ENCODE data around the gene HARS2. TPM values are rescaled to one million over a fixed set of nuclear protein-coding genes. Genes with fewer than 3 reads are reported as not detected.

HARS2 gene
- total RNA-seq, 2 donors from 2014 or later = 13.7 to 23.7 TPM

Small RNA genes within 50 kb of the gene (microRNA-seq; reads per million reads assigned to microRNA genes)
- gene MIR3655 (ENCODE audit: borderline number of aligned reads in 2 of 2, borderline replicate concordance in 2 of 2) = 0 to 0.90 reads per million in 2 donors

Small RNA genes within 50 kb of the gene (small RNA-seq; reads per million reads assigned to genes)
- gene VTRNA1-1 (27.8 reads per million, percentile 94 among the genes with 10 or more reads in this experiment), gene VTRNA1-2 (4.3 reads per million, percentile 85 among the genes with 10 or more reads in this experiment), gene VTRNA1-3 (not detected)

Other genes with a start within 250 kb of the HARS2 start
- gene EIF4EBP3, start 143.8 kb upstream of the HARS2 start, total RNA-seq = 1 to 10 TPM in 1 of 2 donors, not detected in 1; 7.3 TPM
- gene SRA1, start 134.0 kb upstream of the HARS2 start, total RNA-seq = 10 to 100 TPM; 10.9 to 12.5 TPM
- gene APBB3, start 126.9 kb upstream of the HARS2 start, total RNA-seq = 10 to 100 TPM; 27.0 to 28.3 TPM
- gene SLC35A4, start 126.6 kb upstream of the HARS2 start, total RNA-seq = 10 to 100 TPM; 18.5 to 39.4 TPM
- 10 to 100 TPM; 19.2 to 62.6 TPM for gene CD14, start 58.3 kb upstream of the HARS2 start, total RNA-seq
- 10 to 100 TPM; 14.5 to 58.7 TPM for gene TMCO6, start 52.0 kb upstream of the HARS2 start, total RNA-seq
- gene NDUFA2, start 43.8 kb upstream of the HARS2 start, total RNA-seq = 10 to 100 TPM; 36.6 to 46.1 TPM
- gene IK, start 43.6 kb upstream of the HARS2 start, total RNA-seq = 100 to 1,000 TPM in 1 of 2 donors, 10 to 100 TPM in 1; 62.6 to 134 TPM
- 10 to 100 TPM; 14.5 to 16.1 TPM for gene WDR55, start 26.6 kb upstream of the HARS2 start, total RNA-seq
- gene DND1, start 17.9 kb upstream of the HARS2 start, total RNA-seq = 1 to 10 TPM; 1.8 to 2.6 TPM
- gene HARS1, start 85 bp upstream of the HARS2 start, total RNA-seq = 10 to 100 TPM; 46.2 to 52.4 TPM
- gene ZMAT2, start 9.0 kb downstream of the HARS2 start, total RNA-seq = 10 to 100 TPM; 16.1 to 27.0 TPM
- not detected for gene PCDHA1, start 94.7 kb downstream of the HARS2 start, total RNA-seq
- 1 to 10 TPM in 1 of 2 donors, under 1 TPM in 1; 0.26 to 1.3 TPM for gene PCDHA2, start 103.4 kb downstream of the HARS2 start, total RNA-seq
- gene PCDHA3, start 109.6 kb downstream of the HARS2 start, total RNA-seq = 1 to 10 TPM in 1 of 2 donors, under 1 TPM in 1; 0.99 to 1.0 TPM
- gene PCDHA4, start 115.6 kb downstream of the HARS2 start, total RNA-seq = 1 to 10 TPM; 2.0 to 3.1 TPM
- gene PCDHA5, start 130.2 kb downstream of the HARS2 start, total RNA-seq = 1 to 10 TPM; 2.3 to 4.0 TPM
- gene PCDHA6, start 136.5 kb downstream of the HARS2 start, total RNA-seq = 1 to 10 TPM; 3.4 to 5.9 TPM
- gene PCDHA7, start 142.8 kb downstream of the HARS2 start, total RNA-seq = 1 to 10 TPM; 1.3 to 3.3 TPM
- gene PCDHA8, start 149.7 kb downstream of the HARS2 start, total RNA-seq = 1 to 10 TPM; 2.1 to 4.6 TPM
- gene PCDHA9, start 156.9 kb downstream of the HARS2 start, total RNA-seq = 1 to 10 TPM; 1.3 to 3.3 TPM
- 1 to 10 TPM; 3.1 to 6.6 TPM for gene PCDHA10, start 164.4 kb downstream of the HARS2 start, total RNA-seq
- gene PCDHA11, start 177.5 kb downstream of the HARS2 start, total RNA-seq = 1 to 10 TPM; 3.6 to 4.9 TPM
- 1 to 10 TPM; 3.6 to 3.9 TPM for gene PCDHA12, start 183.9 kb downstream of the HARS2 start, total RNA-seq
- gene PCDHA13, start 190.7 kb downstream of the HARS2 start, total RNA-seq = 1 to 10 TPM; 2.3 to 7.6 TPM
- 1 to 10 TPM; 1.8 to 4.0 TPM for gene PCDHAC1, start 234.8 kb downstream of the HARS2 start, total RNA-seq

Data from body of pancreas (tissue), 4 donors.